Breast epithelium (tissue), 3 donors: ENCODE measurements around the gene BBX.

Experiments used
- POLR2AphosphoS5 ChIP-seq, 3 donors: sonication (generic); formaldehyde crosslinking; IDR thresholded peaks; one replicate each; pipeline ENCODE4 v1.6.1; 2017; ENCODE audit warnings: antibody characterized with exemption in 3 of 3
- TF ChIP-seq, protein P1 (sequence below), 3 donors: fragments of 450-650 bp; IDR thresholded peaks; one replicate each; pipeline ENCODE4 v1.5.1; 2016 to 2017; ENCODE audit warnings: antibody characterized with exemption in 3 of 3, mild to moderate bottlenecking in 3 of 3, moderate library complexity in 3 of 3

DNA sequence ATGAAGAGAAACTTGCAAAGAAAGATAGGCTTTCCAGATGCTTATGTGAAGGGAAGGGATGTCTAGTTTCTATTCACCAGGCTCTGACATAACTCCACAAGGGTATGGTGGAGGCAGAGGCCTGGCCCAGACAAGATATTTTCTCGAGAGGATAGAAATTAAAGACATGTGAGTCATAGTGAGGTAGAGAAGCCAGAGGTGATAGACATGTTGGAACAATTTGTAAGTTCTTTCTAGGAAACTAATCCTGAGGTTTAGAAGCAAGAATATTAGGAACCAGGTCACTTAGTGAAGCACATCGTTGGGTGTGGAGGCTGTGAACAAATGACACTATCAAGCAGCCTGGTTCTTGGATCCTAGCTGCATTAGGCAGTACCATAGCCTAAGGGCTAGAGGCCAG, 176.9 kb downstream of the BBX start:
- TF ChIP-seq, protein P1, sequence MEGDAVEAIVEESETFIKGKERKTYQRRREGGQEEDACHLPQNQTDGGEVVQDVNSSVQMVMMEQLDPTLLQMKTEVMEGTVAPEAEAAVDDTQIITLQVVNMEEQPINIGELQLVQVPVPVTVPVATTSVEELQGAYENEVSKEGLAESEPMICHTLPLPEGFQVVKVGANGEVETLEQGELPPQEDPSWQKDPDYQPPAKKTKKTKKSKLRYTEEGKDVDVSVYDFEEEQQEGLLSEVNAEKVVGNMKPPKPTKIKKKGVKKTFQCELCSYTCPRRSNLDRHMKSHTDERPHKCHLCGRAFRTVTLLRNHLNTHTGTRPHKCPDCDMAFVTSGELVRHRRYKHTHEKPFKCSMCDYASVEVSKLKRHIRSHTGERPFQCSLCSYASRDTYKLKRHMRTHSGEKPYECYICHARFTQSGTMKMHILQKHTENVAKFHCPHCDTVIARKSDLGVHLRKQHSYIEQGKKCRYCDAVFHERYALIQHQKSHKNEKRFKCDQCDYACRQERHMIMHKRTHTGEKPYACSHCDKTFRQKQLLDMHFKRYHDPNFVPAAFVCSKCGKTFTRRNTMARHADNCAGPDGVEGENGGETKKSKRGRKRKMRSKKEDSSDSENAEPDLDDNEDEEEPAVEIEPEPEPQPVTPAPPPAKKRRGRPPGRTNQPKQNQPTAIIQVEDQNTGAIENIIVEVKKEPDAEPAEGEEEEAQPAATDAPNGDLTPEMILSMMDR (IDR thresholded peaks at IDR 0.05), result no peak
- no peak for TF ChIP-seq POLR2AphosphoS5 (IDR thresholded peaks at IDR 0.05)
